Psoas muscle (tissue), 8 donors: ENCODE measurements around the gene SPHKAP. TPM values are rescaled to one million over a fixed set of nuclear protein-coding genes. Genes with fewer than 3 reads are reported as not detected.

Experiments
- ATAC-seq, 4 donors: fragments of 200-7000 bp; cut with Tn5 transposase; one replicate each; pipeline ENCODE4 v1.9.1; 2020; ENCODE audit warnings: moderate library complexity in 3 of 4, mild to moderate bottlenecking in 2 of 4
- DNase-seq, 2 donors: peaks; one replicate each; pipeline ENCODE4 v3.0.0-alpha.2; 2020
- H3K27ac ChIP-seq: fragments of 200-600 bp; one replicate; pipeline ENCODE4 v1.8.0; 2022
- H3K27me3 ChIP-seq, 3 donors: fragments of 200-600 bp in 1 of 3; one replicate each; pipeline versions ENCODE4 v1.6.1 to v1.8.0; 2013 to 2022; ENCODE audit warnings: low read length in 2 of 3, mild to moderate bottlenecking in 2 of 3, moderate library complexity in 1 of 3; ENCODE audit not compliant: insufficient read depth in 3 of 3
- H3K36me3 ChIP-seq, 2 donors: fragments of 200-600 bp in 1 of 2; one replicate each; pipeline versions ENCODE4 v1.6.1 to v1.8.0; 2013 to 2022; ENCODE audit warnings: low read depth in 1 of 2, mild to moderate bottlenecking in 1 of 2, moderate library complexity in 1 of 2; ENCODE audit not compliant: insufficient read depth in 1 of 2
- H3K4me1 ChIP-seq: fragments of 200-600 bp; one replicate; pipeline ENCODE4 v1.8.0; 2022
- H3K4me3 ChIP-seq: fragments of 200-600 bp; one replicate; pipeline ENCODE4 v1.8.0; 2022; ENCODE audit warnings: mild to moderate bottlenecking
- H3K9me3 ChIP-seq: fragments of 200-600 bp; one replicate; pipeline ENCODE4 v1.8.0; 2022
- CTCF ChIP-seq: fragments of 200-600 bp; IDR thresholded peaks from one replicate; pipeline ENCODE4 v1.8.0; 2022; ENCODE audit warnings: antibody characterized with exemption
- WGBS, 3 donors: extraction: QIAGEN DNeasy Blood & Tissue Kit; methylation state at CpG; one replicate each; pipeline versions ENCODE4 v1.1.6 to v1.1.7; 2013; 5-methylcytosine and 5-hydroxymethylcytosine counted together
- intact Hi-C, 2 donors: fragments of 100-400 bp; cut with DNase I; formaldehyde crosslinking; loops; one replicate each; pipeline versions ENCODE4 v1.11.0 to v1.14.2; 2022
- polyA plus RNA-seq, 3 donors: library from polyadenylated mRNA; stranded (reverse); fragments of 200-250 nt; gene quantifications; one replicate each; pipeline ENCODE4 v1.2.3, GENCODE V29; 2013
- total RNA-seq, 4 donors: library from RNA; stranded (reverse); fragmentation: NEBNext Ultra II Directional in 2 of 4; extraction: Animal tissue kit (Norgen Biotek cat#: 25700) in 2 of 4; gene quantifications; one replicate each; pipeline versions ENCODE4 v1.2.1 to v1.2.4, GENCODE V29; 2021 to 2023
- donor health status: healthy with polysubstance abuse.
- donor health status: DM: no; HTN: no; CAD: no; lungs with moderate emphysema.
- donor health status: Bipolar disorder and iron deficiency.
- donor health status: healthy.
- donor health status: DM: yes; HTN: yes; CAD: no.
- donor health status: DM: no; HTN: no; CAD: no.
- donor health status: DM: no; HTN: no; CAD: no.
- donor health status: DM: yes; HTN: yes; CAD: no.

Gene SPHKAP
- total and polyA plus RNA-seq, 7 donors = 0.07 to 0.15 TPM; not detected in 5

- no peak for TF ChIP-seq CTCF
- 67 to 86% (median 68%) methylated on average over 1 of the region's 1 CpG for WGBS, 3 donors
- Histone ChIP-seq H3K4me1 (no peaks in the 10 kb centered on the region), H3K36me3 (no peaks in the 10 kb centered on the region), H3K9me3 (no peaks in the 10 kb centered on the region), H3K27ac (no peak overlapping the region), H3K27me3 (no peaks in the 10 kb centered on the region), H3K4me3 (no peak overlapping the region)
- DNase-seq (no peak), ATAC-seq (no peak)
- intact Hi-C loops = no loop called here
Measured at GRCh38 chr2:227933884-227934283, 247.6 kb downstream of the SPHKAP start.

- intact Hi-C loops = no loop called here
Measured at GRCh38 chr2:227932403-227932802, 249.1 kb downstream of the SPHKAP start.

GRCh38 chr2:227932001-227932400, 249.5 kb downstream of the SPHKAP start:
- WGBS, 3 donors = 76 to 84% (median 78%) methylated on average over 6 of the region's 6 CpGs
- intact Hi-C loops = no loop called here

More at GRCh38 chr2:227932403-227932802, 249.1 kb downstream of the SPHKAP start:
- ATAC-seq = no peak
- no peak for DNase-seq
- WGBS, 3 donors = 59 to 61% (median 61%) methylated on average over 2 of the region's 2 CpGs
- Histone ChIP-seq H3K36me3 (no peaks in the 10 kb centered on the region), H3K4me3 (no peak overlapping the region), H3K27ac (no peak overlapping the region), H3K27me3 (no peaks in the 10 kb centered on the region), H3K4me1 (no peaks in the 10 kb centered on the region), H3K9me3 (peaks cover 3% of the 10 kb centered on the region)
- TF ChIP-seq CTCF = no peak

More at GRCh38 chr2:227932001-227932400, 249.5 kb downstream of the SPHKAP start:
- TF ChIP-seq CTCF = no peak
- Histone ChIP-seq H3K4me3 (no peak overlapping the region), H3K9me3 (peaks cover 5% of the 10 kb centered on the region), H3K27me3 (no peaks in the 10 kb centered on the region), H3K4me1 (no peaks in the 10 kb centered on the region), H3K36me3 (no peaks in the 10 kb centered on the region), H3K27ac (no peak overlapping the region)
- ATAC-seq = no peak
- no peak for DNase-seq
